Measurements from ENCODE around the gene MXD3.
"Not testable (repeated sequence)": the region's sequence is repeated elsewhere in the genome, so short reads cannot be mapped to it uniquely, and the experiment has no call there.

MXD3 gene

GRCh38 chr5:177260961-177261360 is 50.7 kb downstream of the MXD3 start:
- no peak for DNase-seq

GRCh38 chr5:177258711-177259110 is 53.0 kb downstream of the MXD3 start:
- DNase-seq, result not testable (repeated sequence)
